Stimulated activated CD8-positive, alpha-beta memory T cell treated with anti-CD3 and anti-CD28 coated beads, Interleukin-2, amount 100 ng/mL, for 48 hours (primary cell): ENCODE measurements around the gene HOXD13.

Experiments used
- DNase-seq, 2 donors: peaks; one replicate each; pipeline ENCODE4 v3.0.0-alpha.2; 2020; ENCODE audit warnings: low read depth in 2 of 2

Gene HOXD13

DNA sequence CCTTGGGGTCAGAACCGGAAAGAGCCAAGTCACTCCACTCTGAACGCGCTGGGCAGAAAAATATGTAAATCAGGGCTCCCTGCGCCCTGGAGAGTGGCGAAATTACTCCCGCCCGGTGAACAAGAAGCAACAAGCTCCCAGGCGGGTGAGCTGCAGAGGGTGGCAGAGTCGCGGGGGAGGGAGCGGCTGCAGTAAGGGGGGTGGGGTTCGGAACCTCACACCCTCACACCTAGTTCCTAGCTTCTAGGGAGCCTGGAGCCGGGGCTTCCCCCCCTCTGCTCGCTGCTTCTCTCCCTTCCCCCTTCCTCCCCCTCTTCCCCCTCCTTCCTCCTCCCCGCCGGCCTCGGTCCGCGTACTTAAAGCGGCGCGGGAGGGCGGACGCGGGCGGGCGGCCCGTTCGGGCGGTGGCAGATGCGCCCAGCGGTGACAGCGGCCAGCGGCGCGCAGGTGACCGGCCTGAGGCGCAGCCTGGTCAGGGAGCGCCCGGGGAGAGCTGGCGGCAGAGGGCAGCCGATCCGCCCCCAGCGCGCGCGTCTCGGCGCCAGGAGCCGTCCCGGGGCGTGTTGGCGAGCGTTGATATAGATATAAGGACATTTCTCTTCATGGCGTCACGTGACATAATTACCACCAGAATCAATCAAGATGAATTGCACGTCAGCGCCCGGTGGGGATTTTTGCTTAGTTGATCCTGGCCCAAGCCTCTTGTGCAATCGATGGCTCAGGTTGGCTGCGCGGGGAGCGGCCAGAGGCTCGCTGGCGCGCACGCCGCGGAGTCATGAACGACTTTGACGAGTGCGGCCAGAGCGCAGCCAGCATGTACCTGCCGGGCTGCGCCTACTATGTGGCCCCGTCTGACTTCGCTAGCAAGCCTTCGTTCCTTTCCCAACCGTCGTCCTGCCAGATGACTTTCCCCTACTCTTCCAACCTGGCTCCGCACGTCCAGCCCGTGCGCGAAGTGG, 14.3 kb downstream of the HOXD13 start, which contains the start of gene HOXD11:
Gene HOXD11 (plus strand): TSS at position 700 of the 959 bp plus-strand sequence. CDS start 76 bp downstream, at position 776.
- no peak for DNase-seq

DNA sequence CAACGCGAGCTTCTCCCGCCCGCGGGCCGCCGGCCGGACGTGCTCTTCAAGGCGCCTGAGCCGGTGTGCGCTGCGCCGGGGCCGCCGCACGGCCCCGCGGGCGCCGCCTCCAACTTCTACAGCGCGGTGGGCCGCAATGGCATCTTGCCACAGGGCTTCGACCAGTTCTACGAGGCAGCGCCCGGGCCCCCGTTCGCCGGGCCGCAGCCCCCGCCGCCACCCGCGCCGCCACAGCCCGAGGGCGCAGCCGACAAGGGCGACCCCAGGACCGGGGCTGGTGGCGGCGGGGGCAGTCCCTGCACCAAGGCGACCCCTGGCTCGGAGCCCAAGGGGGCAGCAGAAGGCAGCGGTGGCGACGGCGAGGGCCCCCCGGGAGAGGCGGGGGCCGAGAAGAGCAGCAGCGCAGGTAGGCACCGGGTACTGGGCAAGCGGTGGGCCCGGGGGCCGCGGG, 15.2 kb downstream of the HOXD13 start:
- no peak for DNase-seq

DNA sequence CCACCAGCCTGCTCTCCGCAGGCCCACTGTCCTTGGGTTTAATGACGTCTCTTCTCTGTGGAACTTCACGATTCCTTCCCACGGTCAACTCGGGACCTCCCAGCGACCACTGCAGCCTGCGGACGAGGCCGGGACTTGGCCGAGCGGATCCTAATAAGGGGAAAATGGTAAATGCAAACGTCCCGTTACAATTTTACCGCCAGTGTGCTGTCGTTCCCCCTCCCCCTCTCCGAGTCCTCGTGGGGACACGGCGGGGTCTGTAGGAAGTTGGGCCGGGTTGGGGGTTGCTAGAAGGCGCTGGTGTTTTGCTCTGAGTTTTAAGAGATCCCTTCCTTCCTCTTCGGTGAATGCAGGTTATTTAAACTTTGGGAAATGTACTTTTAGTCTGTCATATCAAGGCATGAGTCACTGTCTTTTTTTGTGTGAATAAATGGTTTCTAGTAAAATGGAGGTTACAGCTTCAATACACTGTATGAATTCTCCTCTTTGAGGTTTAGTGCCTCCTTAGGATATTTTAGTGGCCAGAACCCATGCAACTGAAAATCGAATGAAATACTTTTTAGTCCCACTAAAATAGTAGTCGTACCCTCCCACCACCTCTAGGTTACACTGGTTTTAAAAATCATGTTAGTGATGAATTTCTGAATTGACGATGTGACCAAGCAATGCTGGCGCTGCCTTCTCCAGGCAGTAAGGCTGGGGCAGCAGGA, 16.8 kb downstream of the HOXD13 start:
- no peak for DNase-seq

DNA sequence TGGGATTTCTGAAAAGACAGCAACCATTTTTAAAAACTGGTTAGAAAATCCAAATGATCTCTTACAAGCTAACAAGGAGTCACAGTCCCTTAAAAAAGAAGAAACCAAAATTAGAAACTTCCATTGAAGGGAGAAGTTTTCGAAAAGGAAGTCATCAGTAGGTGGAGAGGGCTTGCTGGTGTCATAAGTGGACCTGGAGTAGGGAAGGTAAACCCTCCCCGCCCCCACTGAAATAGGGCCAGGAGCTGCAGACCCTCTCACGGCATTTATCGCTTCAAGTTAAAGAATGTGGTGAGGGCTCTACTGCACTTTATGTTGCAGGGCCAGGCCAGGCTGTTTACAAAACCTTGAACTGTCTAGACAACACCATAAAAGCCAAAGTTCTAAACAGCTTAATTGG, 17.4 kb downstream of the HOXD13 start:
- DNase-seq: no peak

DNA sequence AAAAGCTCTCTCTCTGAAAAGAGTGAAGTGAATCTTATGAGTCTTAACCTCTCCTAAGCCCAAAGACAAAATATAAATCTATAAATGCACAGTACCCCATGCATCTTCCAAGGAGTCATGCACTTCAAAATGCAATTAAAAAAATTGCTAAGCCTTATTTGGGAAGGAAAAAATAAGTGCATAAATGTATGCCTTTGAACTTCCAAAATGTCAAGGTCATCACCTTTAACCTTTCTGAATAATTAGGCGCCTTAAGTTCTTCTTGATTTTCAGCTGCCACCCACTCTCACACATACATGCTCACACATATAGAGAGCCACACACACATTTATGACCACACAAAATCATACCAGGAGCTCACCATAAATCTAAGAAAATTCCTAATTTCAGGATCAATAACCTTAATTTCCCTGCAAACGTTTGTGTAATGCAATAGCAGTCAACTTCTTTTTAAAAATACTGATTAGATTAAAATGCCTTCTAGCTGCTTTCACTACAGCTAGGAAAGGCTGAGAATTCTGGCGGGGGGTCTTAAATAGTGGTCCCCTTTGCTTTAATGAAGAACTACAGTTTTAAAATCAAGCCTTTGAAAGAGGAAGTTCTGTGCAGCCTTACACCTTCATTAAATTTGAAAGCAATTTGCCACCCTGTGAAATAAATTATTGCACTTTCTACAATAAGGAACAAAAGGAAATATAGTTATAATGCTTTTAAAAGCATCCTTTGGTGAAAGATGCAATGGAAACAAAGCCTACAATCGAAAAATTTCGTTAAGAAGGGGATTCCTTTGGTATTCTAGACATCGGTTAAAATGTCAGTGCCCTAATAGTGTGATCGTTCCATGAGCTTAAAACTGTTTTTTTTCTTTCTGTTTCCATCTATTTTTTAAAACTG, 18.1 kb downstream of the HOXD13 start:
- no peak for DNase-seq

DNA sequence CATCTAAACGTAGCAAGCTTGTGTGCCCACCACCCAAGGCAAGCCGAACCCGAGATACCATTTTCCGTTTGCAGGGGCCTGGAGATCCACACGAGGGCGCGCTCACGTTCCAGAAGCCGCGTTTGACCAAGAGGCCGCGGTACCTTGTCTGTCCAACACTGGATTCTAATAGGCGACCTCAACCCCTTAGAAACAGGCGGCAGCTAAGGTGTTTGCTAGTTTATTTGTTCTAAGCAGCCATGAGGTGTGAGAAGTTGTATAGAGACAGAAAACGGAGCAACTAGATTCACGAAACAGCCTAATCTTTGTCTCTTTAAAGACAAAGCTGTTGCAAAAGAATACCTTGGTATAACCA, 18.8 kb downstream of the HOXD13 start:
- no peak for DNase-seq

DNA sequence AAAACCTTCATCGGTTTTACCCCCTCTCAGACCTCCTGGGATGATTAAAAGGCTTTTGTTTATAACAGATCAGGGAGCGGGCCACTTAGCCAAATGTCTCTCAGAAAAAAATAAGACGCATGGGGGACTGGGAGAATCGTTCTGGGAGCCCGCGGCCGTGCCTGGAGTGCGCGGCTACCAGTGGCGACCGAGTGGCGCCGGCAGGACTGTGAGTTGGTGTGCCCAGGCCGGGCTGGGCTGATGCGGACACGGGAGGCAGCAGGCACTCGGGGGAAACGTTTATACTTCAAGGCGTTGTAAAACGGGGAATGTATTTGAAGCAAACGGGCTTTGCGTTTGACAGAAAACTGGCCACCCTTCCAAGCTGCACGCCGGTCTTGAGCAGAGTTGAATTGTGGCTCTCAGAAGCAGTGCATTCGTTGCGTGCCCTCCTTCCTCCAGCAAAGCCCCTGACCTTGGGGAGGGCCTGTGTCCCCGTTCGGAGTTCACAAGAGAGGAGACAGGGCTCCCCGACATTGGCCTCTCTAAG, 19.4 kb downstream of the HOXD13 start:
- no peak for DNase-seq

DNA sequence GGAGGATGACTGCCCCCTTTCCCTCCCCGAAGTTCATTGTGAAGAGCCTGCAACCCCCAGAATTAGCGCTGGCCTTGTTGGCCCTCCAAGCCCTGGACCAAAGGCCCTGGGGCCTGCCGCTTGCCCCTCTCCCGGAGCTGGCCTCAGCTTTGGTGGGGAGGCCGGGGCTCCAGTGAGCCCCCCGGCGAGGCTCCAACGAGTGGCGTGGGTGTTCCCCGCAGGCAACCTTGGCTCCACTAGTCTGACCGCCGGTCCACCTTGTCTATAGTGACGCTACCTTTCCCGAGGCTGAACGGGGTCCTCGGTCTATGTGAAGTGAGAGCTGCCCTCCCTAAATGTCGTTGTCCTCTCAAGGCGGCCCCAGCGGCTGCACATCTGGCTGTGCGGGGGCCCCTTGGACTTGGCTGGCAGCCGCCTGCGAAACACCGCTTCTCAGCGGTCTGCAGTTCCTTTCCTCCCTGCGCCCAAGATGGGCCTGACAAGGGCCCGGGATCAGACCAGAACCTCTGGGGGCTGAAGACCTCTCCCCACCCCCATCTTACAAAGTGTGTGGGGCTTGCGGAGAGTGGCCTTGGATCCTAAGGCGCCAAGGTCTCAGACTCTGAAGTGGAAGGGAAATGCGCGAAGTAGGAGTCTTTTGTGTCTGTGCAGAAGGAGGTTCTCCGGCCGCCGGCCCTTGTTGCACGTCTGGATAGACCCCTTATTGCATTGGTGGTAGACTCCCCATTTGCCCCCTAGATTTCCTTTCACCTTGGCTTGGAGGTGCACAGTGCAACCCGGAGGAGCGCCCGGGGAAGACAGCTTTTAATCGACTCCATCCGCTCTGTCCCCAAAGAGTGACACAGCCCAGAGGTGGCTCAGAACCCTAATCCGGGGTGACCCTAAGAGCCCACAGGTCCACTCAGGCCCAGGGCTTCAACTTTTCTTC, 20.1 kb downstream of the HOXD13 start:
- no peak for DNase-seq

DNA sequence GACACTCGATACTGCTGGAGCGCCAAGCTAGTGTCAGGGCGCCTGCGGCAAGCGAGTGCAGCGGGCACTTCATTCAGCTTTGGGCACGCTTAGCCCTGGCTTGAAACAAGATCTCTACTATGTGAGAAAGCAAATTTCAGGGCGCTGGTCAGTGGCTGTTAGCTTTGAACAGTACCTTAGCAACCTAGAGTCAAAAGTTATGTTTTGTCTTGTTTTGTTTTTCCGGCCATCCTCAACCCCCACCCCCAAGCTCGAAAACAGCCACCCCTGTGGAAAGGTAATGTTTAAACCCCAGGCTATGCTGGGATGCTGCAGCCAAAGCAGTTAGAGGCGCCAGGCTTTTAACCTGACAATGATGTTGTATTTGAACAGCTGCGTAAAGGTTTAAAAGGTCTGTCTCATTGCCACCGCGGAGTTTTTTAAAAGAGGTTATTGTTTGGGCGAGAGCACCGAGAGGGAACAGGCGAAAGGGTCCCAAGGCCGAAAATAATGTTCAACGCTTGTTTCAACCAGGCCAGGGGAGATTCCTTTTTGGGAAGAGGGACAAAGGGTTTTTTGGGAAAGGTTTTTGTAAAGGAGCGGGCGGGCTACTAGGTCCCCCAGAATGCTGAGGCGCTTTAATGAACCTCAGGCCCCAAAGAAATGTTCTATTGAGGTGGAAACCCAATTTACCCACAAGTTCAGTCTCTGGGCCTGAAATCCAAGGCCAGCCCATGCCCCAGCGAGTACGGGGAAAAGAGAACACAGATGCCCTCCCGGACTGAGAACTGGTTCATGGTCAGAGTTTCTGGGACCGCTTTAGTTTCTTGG, 21.8 kb downstream of the HOXD13 start:
- DNase-seq: no peak

DNA sequence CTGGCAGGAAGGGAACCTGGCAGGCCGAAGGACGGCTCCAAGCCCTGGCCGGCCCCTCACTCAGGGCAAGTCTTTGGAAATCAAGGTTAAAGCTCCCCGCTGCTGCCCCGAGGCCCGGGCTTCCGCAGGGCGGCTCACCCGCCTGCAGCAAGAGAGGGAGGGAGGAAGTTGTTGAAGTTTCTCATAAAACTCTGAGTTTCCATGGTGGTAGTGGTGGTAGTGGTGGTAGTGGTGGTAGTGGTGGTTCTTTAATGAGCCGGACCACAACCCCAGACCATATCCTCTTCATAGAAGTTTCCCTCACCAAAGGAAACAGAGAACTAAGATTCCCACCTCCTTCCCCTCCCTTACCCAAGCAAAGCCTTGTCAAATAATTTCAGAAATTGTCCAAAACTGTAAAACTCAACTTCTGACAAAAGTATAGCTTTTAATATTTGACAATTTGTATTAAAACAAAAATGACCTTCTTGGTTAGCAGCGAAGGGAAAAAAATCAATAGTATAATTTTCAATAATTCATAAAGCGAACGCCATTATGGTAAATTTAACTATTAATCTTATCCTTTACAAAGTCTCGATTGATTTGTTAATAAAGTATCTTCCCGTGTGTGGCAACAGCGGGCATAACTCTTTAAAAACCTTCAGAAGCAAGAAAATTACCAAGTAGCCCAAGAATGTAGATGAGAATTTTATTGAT, 22.6 kb downstream of the HOXD13 start:
- no peak for DNase-seq

DNA sequence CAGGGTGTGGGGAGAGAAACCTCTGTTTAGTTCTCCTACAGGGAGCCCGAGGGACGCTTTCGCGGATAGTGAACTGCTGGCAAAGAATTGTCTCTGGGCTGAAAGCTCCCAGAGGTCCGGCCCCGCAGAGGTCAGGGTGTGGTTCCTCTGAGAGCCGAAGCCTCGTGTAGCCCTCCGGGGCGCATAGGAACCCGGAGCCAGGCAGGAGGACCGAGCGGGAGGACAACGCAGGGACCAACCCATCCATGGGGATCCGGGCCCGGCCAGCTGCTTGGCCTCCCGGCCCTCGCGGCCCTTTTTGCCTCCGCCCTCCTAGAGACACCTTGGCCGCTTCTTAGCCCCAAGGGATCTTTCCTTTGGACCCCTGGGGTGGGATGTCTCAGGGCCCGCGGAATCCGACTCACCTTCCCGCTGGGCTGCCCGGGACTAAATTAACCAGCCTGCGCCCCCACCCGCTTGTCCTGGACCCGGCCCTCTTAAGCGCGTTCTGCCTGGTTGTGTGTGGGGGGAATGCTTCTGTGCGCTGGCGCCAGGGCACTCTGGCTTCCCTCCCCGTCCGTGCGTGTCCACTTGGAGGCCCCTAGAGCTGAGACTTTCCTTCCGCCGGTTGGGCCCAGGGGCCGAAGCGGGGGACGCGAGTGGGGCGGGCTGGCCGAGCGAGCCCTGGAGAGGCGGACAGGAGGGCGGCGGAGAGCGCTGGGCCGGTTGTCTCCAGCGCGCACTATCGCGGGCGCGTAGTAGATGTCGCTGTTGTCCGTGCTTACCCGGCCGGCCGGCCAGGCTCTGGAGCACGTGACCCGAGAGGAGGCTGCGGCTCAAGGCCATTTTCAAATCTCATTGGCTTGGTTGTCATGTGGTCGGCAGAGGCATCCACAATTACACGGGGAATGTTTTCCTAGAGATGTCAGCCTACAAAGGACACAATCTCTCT, 23.6 kb downstream of the HOXD13 start, which contains the start of gene HOXD10:
Gene HOXD10 (plus strand): TSS at position 896 of the 931 bp plus-strand sequence. CDS start 56 bp downstream, outside the sequence.
- no peak for DNase-seq

DNA sequence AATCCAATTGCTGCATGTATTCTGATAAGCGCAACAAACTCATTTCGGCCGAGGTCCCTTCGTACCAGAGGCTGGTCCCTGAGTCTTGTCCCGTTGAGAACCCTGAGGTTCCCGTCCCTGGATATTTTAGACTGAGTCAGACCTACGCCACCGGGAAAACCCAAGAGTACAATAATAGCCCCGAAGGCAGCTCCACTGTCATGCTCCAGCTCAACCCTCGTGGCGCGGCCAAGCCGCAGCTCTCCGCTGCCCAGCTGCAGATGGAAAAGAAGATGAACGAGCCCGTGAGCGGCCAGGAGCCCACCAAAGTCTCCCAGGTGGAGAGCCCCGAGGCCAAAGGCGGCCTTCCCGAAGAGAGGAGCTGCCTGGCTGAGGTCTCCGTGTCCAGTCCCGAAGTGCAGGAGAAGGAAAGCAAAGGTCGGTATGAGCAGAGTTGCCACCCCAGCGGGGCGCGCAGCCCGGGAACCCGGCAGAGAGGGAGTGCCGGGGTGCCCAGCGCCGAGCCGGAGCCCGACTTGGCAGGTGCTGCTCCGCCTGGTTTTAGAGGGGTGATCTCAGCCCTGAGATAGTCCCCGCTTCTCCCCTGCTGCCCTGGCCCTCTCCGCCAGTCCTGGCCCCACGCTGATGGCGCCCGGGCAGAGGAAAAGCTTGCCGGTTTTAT, 24.8 kb downstream of the HOXD13 start:
- no peak for DNase-seq

DNA sequence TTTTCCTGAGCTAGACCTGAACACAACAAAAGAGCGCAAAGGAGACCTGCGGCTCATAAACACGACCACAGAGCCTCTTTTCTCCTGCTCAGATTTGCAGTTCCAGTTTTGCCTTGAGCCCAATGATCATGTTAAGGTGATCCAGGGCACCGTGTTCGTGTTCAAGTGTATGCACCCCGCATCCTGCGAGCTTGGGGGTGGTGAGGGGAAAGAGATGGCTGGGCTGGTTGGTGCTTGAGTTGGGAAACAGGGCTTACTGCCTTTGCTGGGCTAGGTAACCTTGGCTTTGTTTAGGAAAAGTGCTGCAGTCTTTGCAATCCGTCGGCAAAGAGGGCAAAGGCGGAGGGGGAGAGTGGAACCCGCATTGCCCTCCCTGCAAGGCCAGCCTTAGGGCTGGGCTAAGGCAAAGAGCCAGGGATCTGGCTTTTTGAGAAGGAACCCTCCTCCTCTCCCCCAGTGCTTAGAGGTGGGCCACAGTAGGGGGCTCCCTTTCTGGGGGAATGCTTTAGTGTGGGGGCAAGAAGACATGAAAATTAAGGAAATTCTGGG, 25.4 kb downstream of the HOXD13 start:
- no peak for DNase-seq

DNA sequence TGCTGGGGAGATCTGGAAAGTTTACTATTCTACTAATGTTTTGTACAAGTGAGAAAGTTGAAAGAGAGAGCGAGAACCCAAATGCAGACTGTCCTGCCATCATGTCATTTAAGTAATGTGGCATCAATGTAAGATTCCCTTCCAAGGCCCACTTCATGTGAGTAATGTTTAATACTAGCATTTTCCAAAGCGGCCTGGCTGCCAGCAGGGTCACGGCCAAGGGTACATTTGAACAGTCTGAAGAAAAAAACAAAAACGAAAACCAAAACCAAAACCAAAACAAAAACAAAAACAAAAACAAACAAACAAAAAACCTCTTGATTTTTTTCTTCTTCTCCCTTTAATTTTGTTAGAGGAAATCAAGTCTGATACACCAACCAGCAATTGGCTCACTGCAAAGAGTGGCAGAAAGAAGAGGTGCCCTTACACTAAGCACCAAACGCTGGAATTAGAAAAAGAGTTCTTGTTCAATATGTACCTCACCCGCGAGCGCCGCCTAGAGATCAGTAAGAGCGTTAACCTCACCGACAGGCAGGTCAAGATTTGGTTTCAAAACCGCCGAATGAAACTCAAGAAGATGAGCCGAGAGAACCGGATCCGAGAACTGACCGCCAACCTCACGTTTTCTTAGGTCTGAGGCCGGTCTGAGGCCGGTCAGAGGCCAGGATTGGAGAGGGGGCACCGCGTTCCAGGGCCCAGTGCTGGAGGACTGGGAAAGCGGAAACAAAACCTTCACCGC, 26.2 kb downstream of the HOXD13 start:
- DNase-seq: no peak

DNA sequence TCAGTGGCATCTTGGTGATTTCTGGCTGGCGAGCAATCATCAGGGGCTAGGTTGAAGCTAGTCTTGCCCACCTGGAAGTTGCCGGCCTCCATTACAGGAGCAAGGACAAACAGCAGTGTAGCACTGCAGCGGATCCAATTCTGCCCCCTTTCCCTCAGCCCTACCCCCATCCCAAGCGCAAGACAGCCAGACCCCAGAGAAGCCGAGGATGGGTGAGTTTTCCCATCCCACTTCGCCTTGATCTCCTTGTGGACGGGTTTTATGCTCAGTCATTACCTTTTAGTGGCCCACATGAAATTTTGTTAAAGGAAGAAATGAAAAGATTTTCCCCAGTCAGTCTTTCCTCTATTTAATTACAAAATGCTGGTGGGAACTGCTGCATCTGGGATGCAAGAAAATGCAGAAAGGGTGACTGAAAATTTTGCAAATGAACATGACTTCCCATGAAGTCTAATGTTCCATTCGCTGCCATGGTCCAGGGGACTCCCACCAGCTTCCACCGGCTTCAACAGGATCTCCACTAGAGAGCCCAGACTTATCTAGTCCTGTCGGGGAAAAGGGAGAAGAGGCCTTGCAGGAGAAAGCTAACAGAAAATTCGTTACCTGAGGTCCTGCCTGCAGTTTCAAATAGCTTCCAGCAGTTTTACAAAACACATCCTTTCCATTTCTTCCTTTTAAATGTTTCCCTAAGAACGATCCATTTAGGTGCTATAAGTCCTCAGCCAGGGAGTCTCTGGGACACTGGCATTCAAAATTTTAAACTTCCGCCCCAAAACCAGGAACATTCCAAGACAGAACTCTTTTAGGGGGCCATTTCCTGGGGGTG, 28.1 kb downstream of the HOXD13 start:
- DNase-seq: no peak
